Measurements from ENCODE around the gene CYP24A1.

CYP24A1 gene

GRCh38 chr20:54212871-54213270 lies 39.1 kb upstream of the CYP24A1 start:
- TF ChIP-seq, protein P1, sequence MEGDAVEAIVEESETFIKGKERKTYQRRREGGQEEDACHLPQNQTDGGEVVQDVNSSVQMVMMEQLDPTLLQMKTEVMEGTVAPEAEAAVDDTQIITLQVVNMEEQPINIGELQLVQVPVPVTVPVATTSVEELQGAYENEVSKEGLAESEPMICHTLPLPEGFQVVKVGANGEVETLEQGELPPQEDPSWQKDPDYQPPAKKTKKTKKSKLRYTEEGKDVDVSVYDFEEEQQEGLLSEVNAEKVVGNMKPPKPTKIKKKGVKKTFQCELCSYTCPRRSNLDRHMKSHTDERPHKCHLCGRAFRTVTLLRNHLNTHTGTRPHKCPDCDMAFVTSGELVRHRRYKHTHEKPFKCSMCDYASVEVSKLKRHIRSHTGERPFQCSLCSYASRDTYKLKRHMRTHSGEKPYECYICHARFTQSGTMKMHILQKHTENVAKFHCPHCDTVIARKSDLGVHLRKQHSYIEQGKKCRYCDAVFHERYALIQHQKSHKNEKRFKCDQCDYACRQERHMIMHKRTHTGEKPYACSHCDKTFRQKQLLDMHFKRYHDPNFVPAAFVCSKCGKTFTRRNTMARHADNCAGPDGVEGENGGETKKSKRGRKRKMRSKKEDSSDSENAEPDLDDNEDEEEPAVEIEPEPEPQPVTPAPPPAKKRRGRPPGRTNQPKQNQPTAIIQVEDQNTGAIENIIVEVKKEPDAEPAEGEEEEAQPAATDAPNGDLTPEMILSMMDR (IDR thresholded peaks at IDR 0.05; ENCODE audit: unreplicated experiment in 3 of 3) = no peak
- Mint-ChIP-seq H3K36me3 (ENCODE audit: low read depth) (peaks cover 45% of the 10 kb centered on the region), H3K4me1 (peaks cover 56% of the 10 kb centered on the region), H3K9me3 (no peaks in the 10 kb centered on the region), H3K4me3 (peak overlapping the region in 1 of 3 experiments; percentile 78), H3K27ac (peak overlapping the region in 1 of 3 experiments; percentile 52), H3K27me3 (ENCODE audit: low read depth) (no peaks in the 10 kb centered on the region)

DNA sequence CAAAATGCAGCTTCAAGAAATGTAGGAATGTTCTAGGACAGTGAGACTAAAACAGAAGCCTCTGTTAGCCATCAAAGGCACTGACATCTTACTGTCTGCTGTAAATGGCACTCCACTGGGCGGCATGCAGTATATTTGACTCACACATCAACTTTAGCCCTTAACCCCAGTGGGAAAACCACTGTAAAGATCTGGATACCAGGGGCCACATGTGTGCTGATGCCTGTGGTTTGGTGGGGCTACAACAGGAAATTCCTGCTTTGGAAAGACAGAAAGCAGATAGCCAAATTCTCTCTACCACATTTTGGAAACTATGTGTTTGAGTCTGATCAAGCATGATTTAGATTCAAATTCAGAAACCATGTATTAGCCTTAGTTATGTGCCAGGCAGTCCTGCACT lies 38.4 kb upstream of the CYP24A1 start:
- TF ChIP-seq, protein P1 (IDR thresholded peaks at IDR 0.05; ENCODE audit: unreplicated experiment in 3 of 3) = no peak
- Mint-ChIP-seq H3K4me3 (no peak overlapping the region), H3K9me3 (no peaks in the 10 kb centered on the region), H3K4me1 (peaks cover 53% of the 10 kb centered on the region), H3K27ac (no peak overlapping the region), H3K27me3 (ENCODE audit: low read depth) (no peaks in the 10 kb centered on the region), H3K36me3 (ENCODE audit: low read depth) (peaks cover 39% of the 10 kb centered on the region)

GRCh38 chr20:54209216-54209813 lies 35.5 kb upstream of the CYP24A1 start:
- Mint-ChIP-seq H3K4me3 (peak overlapping the region; percentile 89 to 98 (median 92)), H3K27me3 (ENCODE audit: low read depth) (no peaks in the 10 kb centered on the region), H3K4me1 (peaks cover 31% of the 10 kb centered on the region), H3K27ac (peak overlapping the region; percentile 43 to 93 (median 83)), H3K9me3 (no peaks in the 10 kb centered on the region), H3K36me3 (ENCODE audit: low read depth) (peaks cover 21% of the 10 kb centered on the region)
- TF ChIP-seq, protein P1 (IDR thresholded peaks at IDR 0.05; ENCODE audit: unreplicated experiment in 3 of 3) = no peak

GRCh38 chr20:54208548-54209176 lies 34.9 kb upstream of the CYP24A1 start:
- no peaks in the 10 kb centered on the region for H3K27me3 Mint-ChIP-seq (ENCODE audit: low read depth)
- TF ChIP-seq, protein P1 (IDR thresholded peaks at IDR 0.05; ENCODE audit: unreplicated experiment in 3 of 3) = no peak
- H3K9me3 Mint-ChIP-seq = no peaks in the 10 kb centered on the region
- peak overlapping the region; percentile 89 to 98 (median 92) for H3K4me3 Mint-ChIP-seq
- peaks cover 21% of the 10 kb centered on the region for H3K36me3 Mint-ChIP-seq (ENCODE audit: low read depth)
- peaks cover 29% of the 10 kb centered on the region for H3K4me1 Mint-ChIP-seq
- H3K27ac Mint-ChIP-seq = peak overlapping the region; percentile 43 to 93 (median 83)

DNA sequence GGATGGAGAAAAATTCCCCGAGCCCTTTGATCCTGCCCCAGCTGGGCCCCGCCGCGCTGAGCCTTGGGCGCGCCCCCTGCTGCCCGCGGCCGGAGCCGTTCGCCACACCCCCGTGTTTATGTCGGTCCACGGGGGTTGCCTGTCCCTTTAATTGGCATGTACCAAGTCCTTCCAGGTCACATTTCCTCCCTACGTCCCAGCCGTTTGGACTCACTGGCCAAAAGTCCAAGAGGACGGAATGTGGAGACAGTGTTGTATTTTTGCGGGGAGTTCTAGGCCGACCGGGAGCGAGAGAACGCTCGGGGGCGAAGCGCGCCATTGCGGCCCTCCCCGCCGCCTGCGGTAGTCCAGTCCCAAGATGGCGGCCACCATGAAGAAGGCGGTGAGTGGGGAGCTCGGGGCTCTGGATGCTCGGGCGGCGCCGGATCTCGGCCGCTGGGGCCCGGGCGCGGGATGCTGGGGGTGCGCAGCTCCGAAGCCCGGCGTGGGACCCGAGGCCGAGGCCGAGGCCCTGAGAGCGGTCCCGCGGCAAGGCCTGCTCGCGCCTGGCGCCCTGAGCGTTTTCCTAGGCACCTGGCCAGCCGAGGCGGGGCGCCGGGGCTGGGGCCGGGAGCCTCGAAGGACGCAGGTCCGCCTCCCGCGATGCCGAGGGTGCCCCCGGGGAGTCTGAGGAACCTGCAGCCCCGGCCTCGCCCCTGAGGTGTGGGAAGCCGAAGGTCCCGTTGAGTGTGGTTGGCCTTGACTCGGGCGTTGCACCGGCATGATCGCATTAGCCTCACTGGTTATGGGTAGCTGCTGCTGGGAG lies 34.2 kb upstream of the CYP24A1 start, which contains the start of gene PFDN4:
Gene PFDN4 (plus strand): TSS at position 345 of the 805 bp plus-strand sequence. CDS start 14 bp downstream, at position 359.
- TF ChIP-seq, protein P1 (IDR thresholded peaks at IDR 0.05; ENCODE audit: unreplicated experiment in 3 of 3) = peak; percentile 71 to 82 (median 81)
- Mint-ChIP-seq H3K9me3 (no peaks in the 10 kb centered on the region), H3K27ac (peak within 1 kb of the TSS; percentile 100), H3K4me1 (peaks cover 27% of the 10 kb centered on the region), H3K36me3 (ENCODE audit: low read depth) (peaks cover 19% of the 10 kb centered on the region), H3K27me3 (ENCODE audit: low read depth) (no peaks in the 10 kb centered on the region), H3K4me3 (peak within 1 kb of the TSS; percentile 98 to 99 (median 99))
